Muscle layer of duodenum (tissue), 2 donors: ENCODE results near the gene KANSL1.

ENCODE experiments used
- H3K27ac ChIP-seq: one replicate; pipeline ENCODE4 v1.7.0; 2013; ENCODE audit warnings: mild to moderate bottlenecking, low read length
- H3K27me3 ChIP-seq: one replicate; pipeline ENCODE4 v1.7.0; 2013; ENCODE audit warnings: low read depth, mild to moderate bottlenecking, control low read depth, low read length
- H3K36me3 ChIP-seq, 2 donors: one replicate each; pipeline ENCODE4 v1.7.0; 2013; ENCODE audit warnings: low read length in 2 of 2, control low read depth in 1 of 2, mild to moderate bottlenecking in 1 of 2; ENCODE audit not compliant: insufficient read depth in 2 of 2, control insufficient read depth in 1 of 2
- H3K4me1 ChIP-seq, 2 donors: one replicate each; pipeline ENCODE4 v1.7.0; 2013; ENCODE audit warnings: low read length in 2 of 2, mild to moderate bottlenecking in 2 of 2, control low read depth in 1 of 2, moderate library complexity in 1 of 2; ENCODE audit not compliant: insufficient read depth in 2 of 2, control insufficient read depth in 1 of 2
- H3K4me3 ChIP-seq, 2 donors: one replicate each; pipeline ENCODE4 v1.7.0; 2013; ENCODE audit warnings: low read length in 2 of 2, low read depth in 1 of 2, mild to moderate bottlenecking in 1 of 2
- H3K9me3 ChIP-seq, 2 donors: one replicate each; pipeline ENCODE4 v1.7.0; 2013; ENCODE audit warnings: low read length in 2 of 2, control low read depth in 1 of 2, mild to moderate bottlenecking in 1 of 2; ENCODE audit not compliant: control insufficient read depth in 1 of 2
- donor health status: healthy.

KANSL1 gene

DNA sequence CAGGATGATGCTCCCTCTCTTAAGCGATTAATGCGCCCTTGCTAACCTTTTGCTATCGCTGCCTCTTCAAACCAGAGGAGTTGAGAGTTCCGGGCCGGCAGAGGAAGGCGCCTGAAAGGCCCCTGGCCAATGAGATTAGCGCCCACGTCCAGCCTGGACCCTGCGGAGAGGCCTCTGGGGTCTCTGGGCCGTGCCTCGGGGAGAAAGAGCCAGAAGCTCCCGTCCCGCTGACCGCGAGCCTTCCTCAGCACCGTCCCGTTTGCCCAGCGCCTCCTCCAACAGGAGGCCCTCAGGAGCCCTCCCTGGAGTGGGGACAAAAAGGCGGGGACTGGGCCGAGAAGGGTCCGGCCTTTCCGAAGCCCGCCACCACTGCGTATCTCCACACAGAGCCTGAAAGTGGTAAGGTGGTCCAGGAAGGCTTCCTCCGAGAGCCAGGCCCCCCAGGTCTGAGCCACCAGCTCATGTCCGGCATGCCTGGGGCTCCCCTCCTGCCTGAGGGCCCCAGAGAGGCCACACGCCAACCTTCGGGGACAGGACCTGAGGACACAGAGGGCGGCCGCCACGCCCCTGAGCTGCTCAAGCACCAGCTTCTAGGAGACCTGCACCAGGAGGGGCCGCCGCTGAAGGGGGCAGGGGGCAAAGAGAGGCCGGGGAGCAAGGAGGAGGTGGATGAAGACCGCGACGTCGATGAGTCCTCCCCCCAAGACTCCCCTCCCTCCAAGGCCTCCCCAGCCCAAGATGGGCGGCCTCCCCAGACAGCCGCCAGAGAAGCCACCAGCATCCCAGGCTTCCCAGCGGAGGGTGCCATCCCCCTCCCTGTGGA, 210.2 kb downstream of the KANSL1 start:
- Histone ChIP-seq H3K9me3 (no peaks in the 10 kb centered on the region), H3K4me1 (no peaks in the 10 kb centered on the region), H3K27ac (no peak overlapping the region), H3K4me3 (no peak overlapping the region), H3K27me3 (no peaks in the 10 kb centered on the region), H3K36me3 (no peaks in the 10 kb centered on the region)

DNA sequence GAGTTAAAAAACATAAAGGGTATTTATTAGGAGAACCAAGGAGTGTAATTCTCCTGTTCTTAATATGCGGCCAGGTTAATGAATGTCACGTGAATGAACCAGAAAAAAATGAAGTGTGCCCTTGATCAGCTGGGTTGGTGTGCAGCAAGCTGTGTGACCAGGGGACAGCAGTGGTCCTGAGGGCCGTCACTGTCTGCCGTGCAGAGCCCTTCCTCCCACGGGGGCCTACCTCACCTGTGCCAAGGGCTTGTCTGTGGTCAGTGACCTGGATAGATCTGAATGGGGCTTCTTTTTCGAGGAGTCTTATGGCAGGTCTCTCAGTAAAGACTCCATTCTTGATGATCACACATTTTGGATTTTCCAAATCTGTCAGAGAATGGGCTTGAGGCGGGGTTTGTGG, 211.9 kb downstream of the KANSL1 start:
- Histone ChIP-seq H3K4me3 (no peak overlapping the region), H3K27me3 (no peaks in the 10 kb centered on the region), H3K9me3 (no peaks in the 10 kb centered on the region), H3K4me1 (no peaks in the 10 kb centered on the region), H3K36me3 (no peaks in the 10 kb centered on the region), H3K27ac (no peak overlapping the region)

DNA sequence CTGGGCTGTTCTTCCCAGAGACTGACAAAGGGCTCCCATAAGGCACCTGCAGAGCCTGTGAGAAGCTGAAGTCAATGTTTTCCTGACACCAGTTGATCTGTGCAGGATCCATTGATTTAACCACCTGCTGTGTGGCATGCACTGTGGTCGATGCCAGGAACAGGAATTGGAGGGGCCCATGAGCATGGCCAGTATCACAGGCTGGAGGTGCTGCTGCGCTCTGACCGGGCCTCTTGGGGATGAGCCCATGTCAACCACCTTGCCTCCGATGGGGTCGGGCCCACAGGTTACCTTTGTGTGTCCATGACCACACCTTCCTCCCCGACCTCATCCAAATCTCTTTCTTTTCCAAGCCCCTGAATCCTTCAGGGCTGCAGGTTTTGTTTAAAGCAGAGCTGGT, 212.4 kb downstream of the KANSL1 start:
- no peak overlapping the region for H3K27ac ChIP-seq
- no peak overlapping the region for H3K4me3 ChIP-seq

More for the DNA sequence above, 212.4 kb downstream of the KANSL1 start:
- Histone ChIP-seq H3K27me3 (no peaks in the 10 kb centered on the region), H3K36me3 (no peaks in the 10 kb centered on the region), H3K9me3 (no peaks in the 10 kb centered on the region), H3K4me1 (no peaks in the 10 kb centered on the region)
